ENCODE data around the gene TAF11L14.

Gene TAF11L14

DNA sequence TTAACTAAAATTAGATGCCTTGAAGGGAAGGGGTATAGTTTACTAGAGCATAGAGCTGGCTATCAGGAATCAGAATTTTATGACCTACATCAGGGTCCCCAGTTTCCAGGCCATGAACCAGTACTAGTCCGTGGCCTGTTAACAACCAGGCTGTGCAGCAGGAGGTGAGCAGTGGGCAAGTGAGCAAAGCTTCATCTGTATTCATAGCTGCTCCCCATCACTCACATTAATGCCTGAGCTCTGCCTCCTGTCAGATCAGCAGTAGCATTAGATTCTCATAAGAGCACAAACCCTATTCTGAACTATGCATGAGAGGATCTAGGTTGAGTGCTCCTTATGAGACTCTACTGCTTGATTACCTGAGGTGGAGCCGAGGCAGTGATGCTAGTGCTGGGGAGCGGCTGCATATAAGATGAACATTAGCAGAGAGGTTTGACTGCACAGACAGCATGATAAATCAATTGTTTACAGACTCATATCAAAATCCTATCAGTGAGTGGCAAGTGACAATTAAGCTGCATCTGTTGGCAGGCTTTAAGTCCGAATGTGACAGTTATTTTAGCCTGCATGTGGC, 44.6 kb downstream of the TAF11L14 start (continued):
- TF ChIP-seq TCF4 (CRISPR knock-in tag; IDR thresholded peaks at IDR 0.05; ENCODE audit: borderline replicate concordance) = no peak
- no peak for TF ChIP-seq ZNF565 (CRISPR knock-in tag; conservative IDR thresholded peaks at IDR 0.05; ENCODE audit: low read depth)
- TF ChIP-seq CREB5 (CRISPR knock-in tag; IDR thresholded peaks at IDR 0.05; ENCODE audit: low read depth) = no peak
- TF ChIP-seq TOX (CRISPR knock-in tag; IDR thresholded peaks at IDR 0.05; ENCODE audit: borderline replicate concordance) = no peak
- no peak for TF ChIP-seq TSHZ2 (CRISPR knock-in tag; IDR thresholded peaks at IDR 0.05)
- no peak for TF ChIP-seq GLIS3 (CRISPR knock-in tag; IDR thresholded peaks at IDR 0.05)
- TF ChIP-seq ESRRG (CRISPR knock-in tag; IDR thresholded peaks at IDR 0.05) = no peak

DNA sequence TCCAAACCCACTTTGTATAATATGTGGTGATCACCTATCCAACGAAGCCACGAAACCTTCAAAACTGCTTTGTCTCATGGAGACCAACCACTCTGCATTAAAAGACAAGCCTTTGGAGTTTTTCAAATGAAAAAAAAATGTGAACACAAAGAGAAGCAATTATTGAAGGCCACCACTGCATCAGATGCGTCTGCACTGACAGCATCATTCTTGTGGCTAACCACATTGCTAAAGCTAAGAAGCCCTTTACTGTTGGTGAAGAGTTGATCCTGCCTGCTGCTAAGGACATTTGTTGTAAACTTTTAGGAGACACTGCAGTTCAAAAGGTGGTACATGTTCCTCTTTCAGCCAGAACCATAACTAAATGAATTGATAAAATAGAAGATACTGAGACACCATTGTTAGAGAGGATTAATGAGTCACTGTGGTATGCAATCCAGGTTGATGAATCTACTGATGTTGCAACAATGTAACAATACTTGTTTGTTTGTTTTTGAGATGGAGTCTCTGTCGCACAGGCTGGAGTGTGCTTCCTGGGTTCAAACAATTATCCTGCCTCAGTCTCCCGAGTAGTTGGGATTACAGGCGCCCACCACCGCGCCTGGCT, 45.4 kb downstream of the TAF11L14 start:
- no peak for ATAC-seq
- TF ChIP-seq TSHZ2 (CRISPR knock-in tag; IDR thresholded peaks at IDR 0.05) = no peak

- ATAC-seq = no peak
- no peak for TF ChIP-seq ZC3H10 (CRISPR knock-in tag; IDR thresholded peaks at IDR 0.05)
- TF ChIP-seq TOX (CRISPR knock-in tag; IDR thresholded peaks at IDR 0.05; ENCODE audit: borderline replicate concordance) = no peak
- no peak for TF ChIP-seq SNAI2 (CRISPR knock-in tag; IDR thresholded peaks at IDR 0.05)
- no peak for TF ChIP-seq ZNF8 (CRISPR knock-in tag; IDR thresholded peaks at IDR 0.05)
- no peak for TF ChIP-seq OSR1 (CRISPR knock-in tag; IDR thresholded peaks at IDR 0.05)
- TF ChIP-seq ARNTL (CRISPR knock-in tag; IDR thresholded peaks at IDR 0.05; ENCODE audit: borderline replicate concordance, low read depth) = no peak
- TF ChIP-seq ZFP3 (CRISPR knock-in tag; IDR thresholded peaks at IDR 0.05) = no peak
- no peak for TF ChIP-seq POU6F1 (CRISPR knock-in tag; IDR thresholded peaks at IDR 0.05; ENCODE audit: borderline replicate concordance, low read depth)
These were observed 46.5 kb downstream of the TAF11L14 start for GRCh38 chr5:17680737-17681136.

All from SK-N-SH treated with all-trans-retinoic acid at 6 μM for 48 hours (cell line).